Peyer's patch (tissue), 4 donors: ENCODE measurements around the gene AFF2.

Experiments
- CTCF ChIP-seq, 6 experiments: fragments of 450-650 bp in 4 of 6; fragments of 200-600 bp in 2 of 6; sonication (generic) in 1 of 6; IDR thresholded peaks; one replicate each; pipeline ENCODE4 v1.5.1; 2017 to 2019; ENCODE audit warnings: antibody characterized with exemption in 6 of 6, mild to moderate bottlenecking in 3 of 6, moderate library complexity in 1 of 6
- POLR2A ChIP-seq, 2 donors: fragments of 450-650 bp; IDR thresholded peaks; one replicate each; pipeline ENCODE4 v1.5.1; 2017; ENCODE audit warnings: antibody characterized with exemption in 2 of 2, mild to moderate bottlenecking in 2 of 2, moderate library complexity in 2 of 2

GRCh38 chrX:149032449-149032848 is 532.0 kb downstream of the AFF2 start:
- TF ChIP-seq POLR2A (IDR thresholded peaks at IDR 0.05) = no peak
- TF ChIP-seq CTCF (IDR thresholded peaks at IDR 0.05) = no peak
